Left renal cortex interstitium (tissue), 4 donors: ENCODE data around the gene FBXO11. TPM values are rescaled to one million over a fixed set of nuclear protein-coding genes. Genes with fewer than 3 reads are reported as not detected.

Experiments used
- DNase-seq, 4 donors: peaks; one replicate each; pipeline ENCODE4 v3.0.0-alpha.2; 2013; ENCODE audit warnings: low read depth in 4 of 4, low spot score in 2 of 4, missing footprints in 1 of 4
- polyA plus RNA-seq, 4 donors: library from polyadenylated mRNA; unstranded; fragments of 120-200 nt; gene quantifications; one replicate each; pipeline ENCODE4 v1.2.1, GENCODE V29; 2013; ENCODE audit not compliant: insufficient read length in 4 of 4

Gene FBXO11
- polyA plus RNA-seq, 4 donors, result 70.5 to 101 (median 78.7) TPM

GRCh38 chr2:47741637-47742036 is 164.7 kb downstream of the FBXO11 start:
- no peak for DNase-seq

- DNase-seq, result no peak
These were observed 165.2 kb downstream of the FBXO11 start for GRCh38 chr2:47741101-47741500.

Other genes starting within 250 kb of the FBXO11 start
- 100 to 1,000 TPM in 1 of 4 donors, 10 to 100 TPM in 3; 80.0 to 106 (median 91.5) TPM for gene MSH6, start 123.4 kb downstream of the FBXO11 start, polyA plus RNA-seq